ENCODE measurements around the gene ARIH1.

The ARIH1 gene

GRCh38 chr15:72493220-72493619 lies 19.1 kb downstream of the ARIH1 start:
- Mint-ChIP-seq H3K36me3 (peaks cover 6% of the 10 kb centered on the region), H3K9me3 (no peaks in the 10 kb centered on the region), H3K4me3 (no peak overlapping the region), H3K27me3 (no peaks in the 10 kb centered on the region), H3K27ac (no peak overlapping the region), H3K4me1 (peaks cover 2% of the 10 kb centered on the region)
- CTCF ChIA-PET = interaction anchor here (0.6 kb wide), 1 partner anchor 110 kb away, joined by 3 read pairs; no protein-coding TSS in a partner anchor
- DNase-seq = no peak

GRCh38 chr15:72495007-72495406 lies 20.9 kb downstream of the ARIH1 start:
- Mint-ChIP-seq H3K4me1 (no peaks in the 10 kb centered on the region), H3K27ac (no peak overlapping the region), H3K9me3 (no peaks in the 10 kb centered on the region), H3K36me3 (peaks cover 9% of the 10 kb centered on the region), H3K4me3 (no peak overlapping the region), H3K27me3 (no peaks in the 10 kb centered on the region)
- no peak for DNase-seq
- CTCF ChIA-PET = no interaction called here

- Mint-ChIP-seq H3K27ac (no peak overlapping the region), H3K9me3 (no peaks in the 10 kb centered on the region), H3K36me3 (peaks cover 11% of the 10 kb centered on the region), H3K27me3 (no peaks in the 10 kb centered on the region), H3K4me1 (no peaks in the 10 kb centered on the region), H3K4me3 (no peak overlapping the region)
- CTCF ChIA-PET = interaction anchor here (1.2 kb wide), 1 partner anchor 10 kb away, joined by 5 read pairs; no protein-coding TSS in a partner anchor
- no peak for DNase-seq
Measured at GRCh38 chr15:72496783-72497182, 22.7 kb downstream of the ARIH1 start.

- no peaks in the 10 kb centered on the region for H3K27me3 Mint-ChIP-seq
- no peak overlapping the region for H3K27ac Mint-ChIP-seq
Measured at GRCh38 chr15:72497402-72497801, 23.3 kb downstream of the ARIH1 start.

GRCh38 chr15:72502220-72502809 lies 28.2 kb downstream of the ARIH1 start:
- Mint-ChIP-seq H3K4me3 (no peak overlapping the region), H3K9me3 (no peaks in the 10 kb centered on the region), H3K27me3 (no peaks in the 10 kb centered on the region), H3K27ac (no peak overlapping the region), H3K36me3 (peaks cover 9% of the 10 kb centered on the region), H3K4me1 (peaks cover 22% of the 10 kb centered on the region)
- CTCF ChIA-PET = no interaction called here
- no peak for DNase-seq

More at GRCh38 chr15:72497402-72497801, 23.3 kb downstream of the ARIH1 start:
- no peak for DNase-seq
- H3K4me1 Mint-ChIP-seq = no peaks in the 10 kb centered on the region
- peaks cover 11% of the 10 kb centered on the region for H3K36me3 Mint-ChIP-seq
- no peak overlapping the region for H3K4me3 Mint-ChIP-seq
- no peaks in the 10 kb centered on the region for H3K9me3 Mint-ChIP-seq
- CTCF ChIA-PET = interaction anchor here (1.2 kb wide), 1 partner anchor 10 kb away, joined by 5 read pairs; no protein-coding TSS in a partner anchor

- CTCF ChIA-PET = no interaction called here
- peaks cover 9% of the 10 kb centered on the region for H3K36me3 Mint-ChIP-seq
Measured at GRCh38 chr15:72503147-72503546, 29.0 kb downstream of the ARIH1 start.

GRCh38 chr15:72507402-72508092 lies 33.4 kb downstream of the ARIH1 start:
- peaks cover 26% of the 10 kb centered on the region for H3K4me1 Mint-ChIP-seq
- no peak for DNase-seq
- no peaks in the 10 kb centered on the region for H3K27me3 Mint-ChIP-seq
- no peaks in the 10 kb centered on the region for H3K9me3 Mint-ChIP-seq
- no peak overlapping the region for H3K27ac Mint-ChIP-seq
- CTCF ChIA-PET = interaction anchor here (0.6 to 1.4 kb wide), 2 partner anchors 10 to 24 kb away, joined by 4 to 5 read pairs; no protein-coding TSS in a partner anchor
- H3K4me3 Mint-ChIP-seq = no peak overlapping the region
- H3K36me3 Mint-ChIP-seq = peaks cover 7% of the 10 kb centered on the region

More at GRCh38 chr15:72503147-72503546, 29.0 kb downstream of the ARIH1 start:
- Mint-ChIP-seq H3K4me3 (no peak overlapping the region), H3K4me1 (peaks cover 22% of the 10 kb centered on the region), H3K27ac (no peak overlapping the region), H3K9me3 (no peaks in the 10 kb centered on the region), H3K27me3 (no peaks in the 10 kb centered on the region)
- DNase-seq = no peak

- Mint-ChIP-seq H3K4me1 (peaks cover 17% of the 10 kb centered on the region), H3K9me3 (no peaks in the 10 kb centered on the region), H3K27ac (no peak overlapping the region), H3K4me3 (no peak overlapping the region), H3K27me3 (no peaks in the 10 kb centered on the region), H3K36me3 (peaks cover 9% of the 10 kb centered on the region)
- no peak for DNase-seq
- CTCF ChIA-PET = no interaction called here
Measured at GRCh38 chr15:72509484-72509883, 35.4 kb downstream of the ARIH1 start.

- no peak overlapping the region for H3K4me3 Mint-ChIP-seq
- H3K36me3 Mint-ChIP-seq = peaks cover 12% of the 10 kb centered on the region
- peaks cover 12% of the 10 kb centered on the region for H3K4me1 Mint-ChIP-seq
- CTCF ChIA-PET = no interaction called here
- no peaks in the 10 kb centered on the region for H3K9me3 Mint-ChIP-seq
- H3K27me3 Mint-ChIP-seq = no peaks in the 10 kb centered on the region
- H3K27ac Mint-ChIP-seq = no peak overlapping the region
- DNase-seq = no peak
Measured at GRCh38 chr15:72511536-72511935, 37.4 kb downstream of the ARIH1 start.

GRCh38 chr15:72515591-72516389 lies 41.7 kb downstream of the ARIH1 start:
- CTCF ChIA-PET = no interaction called here
- Mint-ChIP-seq H3K27ac (no peak overlapping the region), H3K36me3 (peaks cover 14% of the 10 kb centered on the region), H3K9me3 (no peaks in the 10 kb centered on the region), H3K4me1 (peaks cover 24% of the 10 kb centered on the region), H3K4me3 (no peak overlapping the region), H3K27me3 (no peaks in the 10 kb centered on the region)
- no peak for DNase-seq

- H3K27me3 Mint-ChIP-seq = no peaks in the 10 kb centered on the region
- CTCF ChIA-PET = interaction anchor here (0.7 kb wide), 1 partner anchor 1624 kb away, joined by 3 read pairs; the partner anchor contains the start of gene LRRC49
- DNase-seq = no peak
- H3K9me3 Mint-ChIP-seq = no peaks in the 10 kb centered on the region
- peaks cover 12% of the 10 kb centered on the region for H3K36me3 Mint-ChIP-seq
- no peak overlapping the region for H3K4me3 Mint-ChIP-seq
- H3K4me1 Mint-ChIP-seq = peaks cover 25% of the 10 kb centered on the region
- no peak overlapping the region for H3K27ac Mint-ChIP-seq
Measured at GRCh38 chr15:72516777-72517176, 42.6 kb downstream of the ARIH1 start.

- Mint-ChIP-seq H3K4me3 (no peak overlapping the region), H3K27ac (no peak overlapping the region), H3K36me3 (peaks cover 16% of the 10 kb centered on the region), H3K4me1 (peaks cover 14% of the 10 kb centered on the region), H3K27me3 (no peaks in the 10 kb centered on the region), H3K9me3 (no peaks in the 10 kb centered on the region)
- CTCF ChIA-PET = no interaction called here
- DNase-seq = no peak
Measured at GRCh38 chr15:72521682-72522081, 47.6 kb downstream of the ARIH1 start.

GRCh38 chr15:72532991-72533601 lies 59.0 kb downstream of the ARIH1 start:
- CTCF ChIA-PET = interaction anchor here (0.5 to 2.2 kb wide), 11 partner anchors 10 to 222 kb away, joined by 3 to 15 read pairs (median 3); partner anchors contain the start of gene ARIH1
- Mint-ChIP-seq H3K4me1 (peaks cover 22% of the 10 kb centered on the region), H3K27ac (no peak overlapping the region), H3K4me3 (no peak overlapping the region), H3K36me3 (peaks cover 4% of the 10 kb centered on the region), H3K9me3 (no peaks in the 10 kb centered on the region), H3K27me3 (no peaks in the 10 kb centered on the region)
- DNase-seq = peak; percentile 40

GRCh38 chr15:72534523-72534922 lies 60.4 kb downstream of the ARIH1 start:
- CTCF ChIA-PET = interaction anchor here (1.3 to 2.2 kb wide), 2 partner anchors 20 to 221 kb away, joined by 4 to 15 read pairs; no protein-coding TSS in a partner anchor
- Mint-ChIP-seq H3K4me1 (peaks cover 22% of the 10 kb centered on the region), H3K27ac (no peak overlapping the region), H3K36me3 (peaks cover 8% of the 10 kb centered on the region), H3K4me3 (no peak overlapping the region), H3K9me3 (no peaks in the 10 kb centered on the region), H3K27me3 (no peaks in the 10 kb centered on the region)
- DNase-seq = peak; percentile 76

Measured in activated naive CD4-positive, alpha-beta T cell treated with anti-CD3 and anti-CD28 coated beads, Interleukin-2, amount 10 ng/mL, durations not matched to agents 7 days and 5 days (primary cell).